Activated CD4-positive, CD25-positive, alpha-beta regulatory T cell (primary cell): ENCODE data around the gene NAT14.

ENCODE experiments used
- DNase-seq, 4 experiments: peaks; one replicate each; lab custom pipeline; 2025; lab: John Stamatoyannopoulos, UW

The NAT14 gene

DNA sequence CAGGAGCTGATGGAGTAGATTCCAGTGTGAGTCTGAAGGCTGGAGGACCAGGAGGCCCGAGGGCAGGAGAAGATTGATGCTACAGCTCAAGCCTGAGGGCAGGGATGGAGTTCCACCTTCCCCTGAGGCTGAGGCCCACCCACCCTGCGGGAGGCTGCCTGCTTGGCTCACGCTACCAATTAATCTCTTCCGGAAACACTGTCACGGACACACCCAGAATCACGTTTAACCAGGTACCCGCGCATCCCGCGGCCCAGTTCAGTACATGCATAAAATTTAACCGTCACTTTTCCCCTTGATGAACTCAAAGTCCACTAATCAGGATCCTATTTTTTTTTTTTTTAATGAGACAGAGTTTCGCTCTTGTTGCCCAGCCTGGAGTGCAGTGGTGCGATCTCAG lies 13.7 kb upstream of the NAT14 start:
- no peak for DNase-seq

DNA sequence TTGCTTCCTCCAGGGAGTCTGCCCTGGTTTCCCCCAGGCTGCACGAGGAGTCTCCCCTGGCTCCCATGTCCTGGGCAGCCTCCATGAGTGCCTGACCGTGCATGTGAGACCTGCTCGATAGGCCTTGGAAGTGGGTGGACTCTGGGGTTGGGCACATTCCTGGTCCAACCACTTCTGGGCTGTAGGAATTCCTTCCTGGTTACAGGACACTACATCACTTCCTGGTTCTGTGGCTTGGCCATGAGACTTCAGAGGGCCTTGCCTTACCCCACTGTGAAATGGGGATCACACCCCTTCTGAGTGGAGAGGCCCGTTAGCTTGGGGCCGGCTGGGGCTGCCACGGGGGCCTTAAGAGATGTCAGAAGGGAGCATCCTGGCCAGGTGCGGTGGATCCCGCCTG lies 12.5 kb upstream of the NAT14 start:
- DNase-seq, result no peak

- DNase-seq, result no peak
Observed at GRCh38 chr19:55473225-55474012, 11.6 kb upstream of the NAT14 start.

- DNase-seq, result no peak
Observed at GRCh38 chr19:55474269-55475265, 10.4 kb upstream of the NAT14 start.

DNA sequence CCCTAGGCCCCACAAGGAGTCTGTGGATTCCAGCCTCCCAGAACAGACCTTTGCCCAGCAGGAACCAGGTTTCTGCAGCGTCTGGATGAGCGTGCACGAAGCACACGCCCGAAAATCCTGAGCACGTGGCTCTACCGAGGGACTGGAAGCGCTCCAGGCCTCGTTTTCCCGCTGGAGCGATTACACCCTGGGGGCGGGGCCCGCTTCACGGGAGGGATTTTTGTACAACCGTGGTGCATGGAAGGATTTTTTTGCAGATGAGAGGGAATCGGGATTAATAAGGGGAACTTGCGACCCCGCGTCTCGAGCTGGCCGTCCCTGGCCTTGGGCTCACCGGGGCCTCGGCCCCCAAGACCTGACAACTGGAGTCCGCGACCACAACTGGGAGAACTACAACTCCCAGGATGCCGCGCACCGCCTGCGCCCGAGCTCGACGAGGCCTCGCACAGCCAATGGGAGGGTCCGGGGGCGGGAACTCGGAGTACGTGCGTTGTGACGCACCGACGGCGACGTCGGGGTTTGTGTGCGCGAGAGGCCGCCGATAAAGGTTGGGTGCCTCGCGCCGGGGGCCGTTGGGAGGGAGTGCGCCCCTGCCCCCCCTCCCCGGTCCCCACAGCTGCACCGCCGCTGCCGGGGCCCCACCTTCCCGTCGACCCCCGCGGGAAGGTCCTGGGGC lies 8.8 kb upstream of the NAT14 start, which contains the start of gene ZNF628:
Gene ZNF628 (plus strand): TSS at position 518 of the 676 bp plus-strand sequence. CDS start 3,294 bp downstream, outside the sequence.
- DNase-seq, result peak; percentile 94 to 96 (median 94)

DNA sequence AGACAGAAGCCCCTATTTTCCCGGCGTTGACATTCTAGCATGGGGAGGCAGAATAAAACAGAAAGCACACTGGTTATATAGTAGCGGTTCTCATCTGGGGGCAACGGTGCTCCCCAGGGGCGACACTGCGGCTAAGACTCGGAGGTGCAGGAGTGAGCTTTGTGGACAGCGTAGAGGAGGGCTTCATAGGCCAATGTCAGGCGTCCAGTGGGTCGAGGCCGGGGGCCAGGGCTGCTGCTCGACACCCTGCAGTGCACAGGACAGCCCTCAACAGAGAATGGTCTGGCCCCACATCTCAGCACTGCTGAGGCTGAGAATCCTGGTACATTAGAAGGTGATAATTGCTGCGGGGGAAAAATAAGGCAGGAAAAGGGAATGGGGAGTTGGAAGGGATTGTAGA lies 7.1 kb upstream of the NAT14 start:
- no peak for DNase-seq

GRCh38 chr19:55478364-55478763 lies 6.6 kb upstream of the NAT14 start:
- DNase-seq, result no peak

DNA sequence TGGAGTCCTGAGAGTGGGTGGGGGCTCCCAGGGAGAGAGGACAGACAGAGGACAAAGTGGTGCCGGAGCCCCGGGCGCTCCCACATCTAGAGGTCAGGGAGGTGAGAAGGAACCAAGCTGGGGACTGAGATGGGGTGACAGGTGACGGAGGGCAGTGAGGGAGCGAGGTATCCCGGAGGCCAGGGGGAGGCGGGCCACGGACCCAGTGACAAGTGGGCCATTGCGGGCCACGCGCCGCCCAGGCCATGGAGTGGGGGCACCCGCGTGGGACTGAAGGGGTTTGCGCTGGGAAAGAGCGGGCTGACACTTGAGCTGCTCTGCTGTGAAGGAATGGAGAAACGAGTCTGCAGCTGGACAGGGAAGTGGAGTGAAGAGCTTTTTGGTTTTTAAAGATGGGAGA lies 5.9 kb upstream of the NAT14 start:
- DNase-seq, result no peak

GRCh38 chr19:55479451-55480230 lies 5.3 kb upstream of the NAT14 start:
- DNase-seq, result no peak

- DNase-seq, result no peak
Observed at GRCh38 chr19:55481148-55481793, 3.7 kb upstream of the NAT14 start.

DNA sequence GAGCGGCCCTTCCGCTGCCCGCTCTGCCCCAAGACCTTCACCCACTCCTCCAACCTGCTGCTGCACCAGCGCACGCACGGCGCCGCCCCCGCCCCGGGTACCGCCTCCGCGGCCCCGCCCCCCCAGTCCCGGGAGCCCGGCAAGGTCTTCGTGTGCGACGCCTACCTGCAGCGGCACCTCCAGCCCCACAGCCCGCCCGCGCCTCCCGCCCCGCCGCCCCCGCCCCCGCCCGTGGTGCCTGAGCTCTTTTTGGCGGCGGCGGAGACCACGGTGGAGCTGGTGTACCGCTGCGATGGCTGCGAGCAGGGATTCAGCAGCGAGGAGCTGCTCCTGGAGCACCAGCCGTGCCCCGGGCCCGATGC lies 3.2 kb upstream of the NAT14 start:
- DNase-seq, result no peak

- no peak for DNase-seq
Observed at GRCh38 chr19:55482156-55482961, 2.6 kb upstream of the NAT14 start.

- DNase-seq, result no peak
Observed at GRCh38 chr19:55482967-55483705, 1.9 kb upstream of the NAT14 start.

- DNase-seq, result no peak
Observed at GRCh38 chr19:55483706-55484592, 1.0 kb upstream of the NAT14 start.

GRCh38 chr19:55485439-55486011 lies 537 bp downstream of the NAT14 start:
- DNase-seq, result no peak

DNA sequence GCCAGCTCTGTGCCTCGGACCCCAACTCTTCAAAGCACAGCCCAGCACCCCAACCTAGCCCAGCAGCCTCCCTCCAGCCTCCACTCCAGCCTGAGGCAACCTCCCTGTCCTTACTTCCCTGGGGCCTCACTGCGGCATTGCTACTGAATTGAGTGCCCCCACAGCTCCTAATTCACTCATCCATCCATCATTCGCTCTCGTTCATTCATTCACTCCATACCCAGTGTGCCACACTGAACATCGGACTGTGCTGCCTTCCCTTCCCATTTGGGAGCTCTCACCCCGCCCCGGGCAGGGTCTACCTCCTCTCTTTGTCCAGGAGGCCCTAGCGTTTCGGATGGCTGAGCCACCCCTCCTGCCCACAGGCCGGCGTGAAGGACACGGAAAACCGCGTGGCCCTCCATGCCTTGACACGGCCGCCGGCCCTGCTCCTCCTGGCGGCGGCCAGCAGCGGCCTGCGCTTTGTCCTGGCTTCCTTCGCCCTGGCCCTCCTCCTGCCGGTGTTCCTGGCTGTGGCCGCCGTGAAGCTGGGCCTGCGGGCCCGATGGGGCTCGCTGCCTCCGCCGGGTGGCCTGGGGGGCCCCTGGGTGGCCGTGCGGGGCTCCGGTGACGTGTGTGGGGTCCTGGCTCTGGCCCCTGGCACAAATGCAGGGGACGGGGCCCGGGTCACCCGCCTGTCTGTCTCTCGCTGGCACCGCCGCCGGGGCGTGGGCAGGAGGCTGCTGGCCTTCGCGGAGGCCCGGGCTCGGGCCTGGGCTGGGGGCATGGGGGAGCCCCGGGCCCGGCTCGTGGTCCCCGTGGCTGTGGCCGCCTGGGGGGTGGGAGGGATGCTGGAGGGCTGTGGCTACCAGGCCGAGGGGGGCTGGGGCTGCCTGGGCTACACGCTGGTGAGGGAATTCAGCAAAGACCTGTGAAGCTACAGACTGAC lies 1.3 kb downstream of the NAT14 start:
- DNase-seq, result no peak
